ENCODE data around the gene IGF2BP1.
"Not testable (repeated sequence)": the region's sequence is repeated elsewhere in the genome, so short reads cannot be mapped to it uniquely, and the experiment has no call there.

IGF2BP1 gene

GRCh38 chr17:49079840-49080663, 82.9 kb downstream of the IGF2BP1 start:
- Histone ChIP-seq H3K36me3 (ENCODE audit: control insufficient read depth in 2 of 2, insufficient read depth in 2 of 2, low read length in 2 of 2) (no peaks in the 10 kb centered on the region), H3K9me3 (ENCODE audit: control insufficient read depth in 2 of 2, low read length in 2 of 2) (peaks cover 0 to 2% of the 10 kb centered on the region in 2 donors), H3K4me3 (ENCODE audit: low read length in 2 of 2) (no peak overlapping the region), H3K27ac (ENCODE audit: low read length) (no peak overlapping the region), H3K4me1 (ENCODE audit: control insufficient read depth, insufficient read depth, low read length) (no peaks in the 10 kb centered on the region), H3K27me3 (ENCODE audit: control insufficient read depth in 1 of 2, insufficient read depth in 2 of 2, low read length in 2 of 2) (peaks cover 0 to 8% of the 10 kb centered on the region in 2 donors), H3K9ac (ENCODE audit: low read length in 2 of 2) (no peak overlapping the region)

GRCh38 chr17:49082231-49082630, 85.0 kb downstream of the IGF2BP1 start:
- Histone ChIP-seq H3K27me3 (ENCODE audit: control insufficient read depth in 1 of 2, insufficient read depth in 2 of 2, low read length in 2 of 2) (peaks cover 6 to 19% of the 10 kb centered on the region in 2 donors), H3K9ac (ENCODE audit: low read length in 2 of 2) (no peak overlapping the region), H3K4me1 (ENCODE audit: control insufficient read depth, insufficient read depth, low read length) (no peaks in the 10 kb centered on the region), H3K4me3 (ENCODE audit: low read length in 2 of 2) (no peak overlapping the region), H3K27ac (ENCODE audit: low read length) (no peak overlapping the region), H3K9me3 (ENCODE audit: control insufficient read depth in 2 of 2, low read length in 2 of 2) (peaks cover 0 to 2% of the 10 kb centered on the region in 2 donors), H3K36me3 (ENCODE audit: control insufficient read depth in 2 of 2, insufficient read depth in 2 of 2, low read length in 2 of 2) (no peaks in the 10 kb centered on the region)

- H3K27ac ChIP-seq (ENCODE audit: low read length); H3K9me3 ChIP-seq (ENCODE audit: control insufficient read depth in 2 of 2, low read length in 2 of 2); H3K9ac ChIP-seq (ENCODE audit: low read length in 2 of 2); H3K4me3 ChIP-seq (ENCODE audit: low read length in 2 of 2); H3K4me1 ChIP-seq (ENCODE audit: control insufficient read depth, insufficient read depth, low read length); H3K36me3 ChIP-seq (ENCODE audit: control insufficient read depth in 2 of 2, insufficient read depth in 2 of 2, low read length in 2 of 2): not testable (repeated sequence)
- H3K27me3 ChIP-seq (ENCODE audit: control insufficient read depth in 1 of 2, insufficient read depth in 2 of 2, low read length in 2 of 2): peaks cover 10 to 13% of the 10 kb centered on the region in 2 donors
Observed at GRCh38 chr17:49085046-49085445, 87.9 kb downstream of the IGF2BP1 start.

- no peak overlapping the region for H3K27ac ChIP-seq (ENCODE audit: low read length)
- no peaks in the 10 kb centered on the region for H3K36me3 ChIP-seq (ENCODE audit: control insufficient read depth in 2 of 2, insufficient read depth in 2 of 2, low read length in 2 of 2)
- H3K9me3 ChIP-seq (ENCODE audit: control insufficient read depth in 2 of 2, low read length in 2 of 2): no peaks in the 10 kb centered on the region
- H3K27me3 ChIP-seq (ENCODE audit: control insufficient read depth in 1 of 2, insufficient read depth in 2 of 2, low read length in 2 of 2): peaks cover 10 to 13% of the 10 kb centered on the region in 2 donors
- no peak overlapping the region for H3K4me3 ChIP-seq (ENCODE audit: low read length in 2 of 2)
- H3K4me1 ChIP-seq (ENCODE audit: control insufficient read depth, insufficient read depth, low read length): no peaks in the 10 kb centered on the region
- H3K9ac ChIP-seq (ENCODE audit: low read length in 2 of 2): no peak overlapping the region
Observed at GRCh38 chr17:49085565-49086315, 88.6 kb downstream of the IGF2BP1 start.

- Histone ChIP-seq H3K4me1 (ENCODE audit: control insufficient read depth, insufficient read depth, low read length) (no peaks in the 10 kb centered on the region), H3K4me3 (ENCODE audit: low read length in 2 of 2) (no peak overlapping the region), H3K27me3 (ENCODE audit: control insufficient read depth in 1 of 2, insufficient read depth in 2 of 2, low read length in 2 of 2) (peaks cover 11 to 13% of the 10 kb centered on the region in 2 donors), H3K9ac (ENCODE audit: low read length in 2 of 2) (no peak overlapping the region), H3K36me3 (ENCODE audit: control insufficient read depth in 2 of 2, insufficient read depth in 2 of 2, low read length in 2 of 2) (no peaks in the 10 kb centered on the region), H3K9me3 (ENCODE audit: control insufficient read depth in 2 of 2, low read length in 2 of 2) (no peaks in the 10 kb centered on the region), H3K27ac (ENCODE audit: low read length) (no peak overlapping the region)
Observed at GRCh38 chr17:49086316-49086605, 89.1 kb downstream of the IGF2BP1 start.

GRCh38 chr17:49086649-49087048, 89.5 kb downstream of the IGF2BP1 start:
- Histone ChIP-seq H3K4me1 (ENCODE audit: control insufficient read depth, insufficient read depth, low read length) (no peaks in the 10 kb centered on the region), H3K27me3 (ENCODE audit: control insufficient read depth in 1 of 2, insufficient read depth in 2 of 2, low read length in 2 of 2) (peaks cover 13 to 15% of the 10 kb centered on the region in 2 donors)

GRCh38 chr17:49089094-49089493, 91.9 kb downstream of the IGF2BP1 start:
- Histone ChIP-seq H3K36me3 (ENCODE audit: control insufficient read depth in 2 of 2, insufficient read depth in 2 of 2, low read length in 2 of 2) (no peaks in the 10 kb centered on the region), H3K9me3 (ENCODE audit: control insufficient read depth in 2 of 2, low read length in 2 of 2) (no peaks in the 10 kb centered on the region), H3K27me3 (ENCODE audit: control insufficient read depth in 1 of 2, insufficient read depth in 2 of 2, low read length in 2 of 2) (peaks cover 13 to 15% of the 10 kb centered on the region in 2 donors), H3K27ac (ENCODE audit: low read length) (no peak overlapping the region), H3K4me3 (ENCODE audit: low read length in 2 of 2) (no peak overlapping the region), H3K9ac (ENCODE audit: low read length in 2 of 2) (no peak overlapping the region), H3K4me1 (ENCODE audit: control insufficient read depth, insufficient read depth, low read length) (no peaks in the 10 kb centered on the region)

More at GRCh38 chr17:49086649-49087048, 89.5 kb downstream of the IGF2BP1 start:
- Histone ChIP-seq H3K9ac (ENCODE audit: low read length in 2 of 2) (no peak overlapping the region), H3K36me3 (ENCODE audit: control insufficient read depth in 2 of 2, insufficient read depth in 2 of 2, low read length in 2 of 2) (no peaks in the 10 kb centered on the region), H3K27ac (ENCODE audit: low read length) (no peak overlapping the region), H3K4me3 (ENCODE audit: low read length in 2 of 2) (no peak overlapping the region), H3K9me3 (ENCODE audit: control insufficient read depth in 2 of 2, low read length in 2 of 2) (no peaks in the 10 kb centered on the region)

GRCh38 chr17:49090878-49091594, 93.9 kb downstream of the IGF2BP1 start:
- H3K36me3 ChIP-seq (ENCODE audit: control insufficient read depth in 2 of 2, insufficient read depth in 2 of 2, low read length in 2 of 2): no peaks in the 10 kb centered on the region
- H3K4me3 ChIP-seq (ENCODE audit: low read length in 2 of 2): no peak overlapping the region
- H3K4me1 ChIP-seq (ENCODE audit: control insufficient read depth, insufficient read depth, low read length): no peaks in the 10 kb centered on the region
- H3K9ac ChIP-seq (ENCODE audit: low read length in 2 of 2): no peak overlapping the region
- H3K27me3 ChIP-seq (ENCODE audit: control insufficient read depth in 1 of 2, insufficient read depth in 2 of 2, low read length in 2 of 2): peaks cover 9 to 12% of the 10 kb centered on the region in 2 donors
- no peak overlapping the region for H3K27ac ChIP-seq (ENCODE audit: low read length)
- H3K9me3 ChIP-seq (ENCODE audit: control insufficient read depth in 2 of 2, low read length in 2 of 2): no peaks in the 10 kb centered on the region

- Histone ChIP-seq H3K27ac (ENCODE audit: low read length) (no peak overlapping the region), H3K9ac (ENCODE audit: low read length in 2 of 2) (no peak overlapping the region), H3K4me3 (ENCODE audit: low read length in 2 of 2) (no peak overlapping the region), H3K36me3 (ENCODE audit: control insufficient read depth in 2 of 2, insufficient read depth in 2 of 2, low read length in 2 of 2) (no peaks in the 10 kb centered on the region), H3K4me1 (ENCODE audit: control insufficient read depth, insufficient read depth, low read length) (no peaks in the 10 kb centered on the region), H3K27me3 (ENCODE audit: control insufficient read depth in 1 of 2, insufficient read depth in 2 of 2, low read length in 2 of 2) (peaks cover 2 to 3% of the 10 kb centered on the region in 2 donors), H3K9me3 (ENCODE audit: control insufficient read depth in 2 of 2, low read length in 2 of 2) (no peaks in the 10 kb centered on the region)
Observed at GRCh38 chr17:49093131-49093530, 95.9 kb downstream of the IGF2BP1 start.

GRCh38 chr17:49100601-49101000, 103.4 kb downstream of the IGF2BP1 start:
- H3K4me3 ChIP-seq (ENCODE audit: low read length in 2 of 2): no peak overlapping the region
- H3K27me3 ChIP-seq (ENCODE audit: control insufficient read depth in 1 of 2, insufficient read depth in 2 of 2, low read length in 2 of 2): peaks cover 4 to 7% of the 10 kb centered on the region in 2 donors
- H3K27ac ChIP-seq (ENCODE audit: low read length): no peak overlapping the region
- H3K9me3 ChIP-seq (ENCODE audit: control insufficient read depth in 2 of 2, low read length in 2 of 2): no peaks in the 10 kb centered on the region
- no peaks in the 10 kb centered on the region for H3K36me3 ChIP-seq (ENCODE audit: control insufficient read depth in 2 of 2, insufficient read depth in 2 of 2, low read length in 2 of 2)
- no peak overlapping the region for H3K9ac ChIP-seq (ENCODE audit: low read length in 2 of 2)
- H3K4me1 ChIP-seq (ENCODE audit: control insufficient read depth, insufficient read depth, low read length): no peaks in the 10 kb centered on the region

Measured in stomach smooth muscle (tissue), 2 donors.